A549 (cell line): ENCODE measurements around the gene RAP1GDS1. TPM values are rescaled to one million over a fixed set of nuclear protein-coding genes. Genes with fewer than 3 reads are reported as not detected.

Experiments
- ATAC-seq, 2 experiments: fragments of 200-7000 bp in 1 of 2; fragments of >200 bp in 1 of 2; cut with Nextera tagmentation in 1 of 2; cut with Tn5 transposase in 1 of 2; 3 replicates each; pipeline versions ENCODE4 v1.8.0 to v1.9.1; 2018 to 2020; ENCODE audit warnings: mild to moderate bottlenecking in 1 of 2, moderate library complexity in 1 of 2
- CTCF ChIA-PET: fragments of 300-600 bp; sonication (Branson Sonifier 250); formaldehyde crosslinking; extraction: SDS; loops from one replicate; lab custom pipeline; 2021; ENCODE audit warnings: antibody characterized with exemption, inconsistent platforms; lab: Yijun Ruan, JAX
- POLR2A ChIA-PET: fragments of 350-600 bp; formaldehyde crosslinking; extraction: SDS; loops from one replicate; lab custom pipeline; 2021; ENCODE audit warnings: antibody characterized with exemption, inconsistent platforms; lab: Yijun Ruan, JAX
- DNase-seq, 2 experiments: peaks; one replicate each; pipeline versions ENCODE4 v3.0.0 to v3.0.0-alpha.2; 2011 to 2016; ENCODE audit warnings: low read depth in 1 of 2, low spot score in 1 of 2
- FAIRE-seq: peaks from 2 replicates; lab custom pipeline; 2011; peaks lifted over from hg19 to GRCh38; lab: Jason Lieb, UNC
- H3K27ac ChIP-seq, 2 experiments: fragments of >200 bp; sonication (Bioruptor Twin); formaldehyde crosslinking; 3 replicates each; pipeline ENCODE4 v1.5.1; 2016 to 2017
- H3K4me1 ChIP-seq: fragments of >200 bp; sonication (Bioruptor Twin); formaldehyde crosslinking; 3 replicates; pipeline ENCODE4 v1.6.1; 2016
- H3K4me2 ChIP-seq: fragments of >200 bp; sonication (Bioruptor Twin); formaldehyde crosslinking; 3 replicates; pipeline ENCODE4 v1.6.1; 2016
- H3K4me3 ChIP-seq: fragments of >200 bp; sonication (Bioruptor Twin); formaldehyde crosslinking; 3 replicates; pipeline ENCODE4 v1.5.1; 2016
- H3K9me3 ChIP-seq: fragments of >200 bp; sonication (Bioruptor Twin); formaldehyde crosslinking; 3 replicates; pipeline ENCODE4 v1.6.1; 2016
- BHLHE40 ChIP-seq: IDR thresholded peaks from 2 replicates; pipeline ENCODE4 v1.6.1; 2012; ENCODE audit warnings: low read depth, low read length, inconsistent platforms
- CHD2 ChIP-seq: fragments of 150-350 bp; IDR thresholded peaks from 2 replicates; pipeline ENCODE4 v1.6.1; 2014; ENCODE audit warnings: low read length; ENCODE audit not compliant: partially characterized antibody
- EHMT2 ChIP-seq: fragments of 200-600 bp; sonication (generic); IDR thresholded peaks from 2 replicates; pipeline ENCODE4 v1.6.1; 2016; ENCODE audit warnings: antibody characterized with exemption, low read depth, mild to moderate bottlenecking, moderate library complexity
- EP300 ChIP-seq, 2 experiments: fragments of >200 bp; sonication (Bioruptor Twin); formaldehyde crosslinking; IDR thresholded peaks; 2 replicates in 1 of 2; 3 replicates in 1 of 2; pipeline ENCODE4 v1.6.1; 2016 to 2017
- ESRRA ChIP-seq: fragments of 150-350 bp; IDR thresholded peaks from 2 replicates; pipeline ENCODE4 v1.6.1; 2014; ENCODE audit warnings: mild to moderate bottlenecking, low read length, borderline replicate concordance
- FOSB ChIP-seq: fragments of 250-450 bp; sonication (Bioruptor Pico); IDR thresholded peaks from 2 replicates; pipeline ENCODE4 v1.5.0; 2020; ENCODE audit warnings: mild to moderate bottlenecking, moderate library complexity
- FOXS1 ChIP-seq: fragments of 250-450 bp; sonication (Bioruptor Pico); IDR thresholded peaks from 2 replicates; pipeline ENCODE4 v1.5.0; 2020; ENCODE audit warnings: mild to moderate bottlenecking, moderate library complexity
- KDM5A ChIP-seq: fragments of 200-600 bp; sonication (generic); IDR thresholded peaks from 2 replicates; pipeline ENCODE4 v1.6.1; 2016; ENCODE audit warnings: antibody characterized with exemption, mild to moderate bottlenecking
- NFE2L2 ChIP-seq: fragments of 150-350 bp; conservative IDR thresholded peaks from 2 replicates; pipeline ENCODE4 v1.6.1; 2014; ENCODE audit warnings: low read length
- NR3C1 ChIP-seq: fragments of >200 bp; sonication (Bioruptor Twin); formaldehyde crosslinking; IDR thresholded peaks from 3 replicates; pipeline ENCODE4 v1.6.1; 2017
- RCOR1 ChIP-seq: fragments of 150-350 bp; IDR thresholded peaks from 2 replicates; pipeline ENCODE4 v1.6.1; 2014; ENCODE audit warnings: antibody characterized with exemption, low read length, low read depth
- RFX5 ChIP-seq: fragments of 450-650 bp; IDR thresholded peaks from 2 replicates; pipeline ENCODE4 v1.7.1; 2014; ENCODE audit warnings: antibody characterized with exemption, mild to moderate bottlenecking, moderate library complexity
- SREBF2 ChIP-seq: fragments of 450-650 bp; IDR thresholded peaks from 2 replicates; pipeline ENCODE4 v1.6.1; 2014; ENCODE audit warnings: mild to moderate bottlenecking, moderate library complexity
- TP53 ChIP-seq: fragments of 250-450 bp; sonication (Bioruptor Pico); IDR thresholded peaks from 2 replicates; pipeline ENCODE4 v1.5.0; 2021; ENCODE audit warnings: mild to moderate bottlenecking, moderate library complexity
- WGBS: methylation state at CpG from one replicate; pipeline ENCODE4 v1.1.6; 2017; ENCODE audit errors: missing lambda C conversion rate; 5-methylcytosine and 5-hydroxymethylcytosine counted together
- polyA plus RNA-seq, 4 experiments: library from polyadenylated mRNA; depleted of rRNA in 3 of 4; stranded (reverse); fragments of >200 nt; fragmentation: RNase III in 1 of 4; extraction: RNeasy Plus Mini Kit Qiagen cat#74134 plus additional on column Dnase treatment in 1 of 4; gene quantifications; 2 replicates in 3 of 4; 3 replicates in 1 of 4; pipeline ENCODE4 v1.2.3, GENCODE V29; 2011 to 2017
- TF ChIP-seq, protein P1 (sequence below): fragments of 150-350 bp; IDR thresholded peaks from 2 replicates; pipeline ENCODE4 v1.6.1; 2014; ENCODE audit warnings: low read depth, mild to moderate bottlenecking, low read length
- TF ChIP-seq, protein P2 (sequence below): IDR thresholded peaks from 2 replicates; pipeline ENCODE4 v1.6.1; 2012
- TF ChIP-seq, protein P3 (sequence below): IDR thresholded peaks from 2 replicates; pipeline ENCODE4 v1.6.1; 2012
- TF ChIP-seq, protein P4 (sequence below): fragments of 450-650 bp; IDR thresholded peaks from 2 replicates; pipeline ENCODE4 v1.6.1; 2014; ENCODE audit warnings: antibody characterized with exemption

RAP1GDS1 gene
- polyA plus RNA-seq, 2 of the 4 experiments (the other 2 are of a cell fraction): 29.3 to 31.6 TPM

DNA sequence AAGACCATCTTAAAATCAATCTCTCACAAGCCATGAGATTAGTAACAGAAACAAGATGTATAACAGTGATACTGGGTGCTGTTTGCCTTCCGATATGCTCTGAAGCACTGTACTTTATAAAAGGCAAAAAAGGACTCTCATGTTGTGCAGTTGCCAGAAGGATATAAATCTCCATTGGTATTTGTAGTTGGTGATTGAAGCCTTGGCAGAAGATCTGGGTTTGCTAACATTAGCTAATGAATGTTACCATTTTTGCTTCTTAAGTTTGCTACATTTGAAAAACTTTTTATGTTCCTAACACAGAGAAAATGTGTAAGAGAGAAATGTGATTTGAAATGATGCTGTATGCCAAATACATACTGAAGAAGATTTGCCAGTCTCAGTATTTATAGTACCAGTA is 44.4 kb downstream of the RAP1GDS1 start:
- Histone ChIP-seq H3K4me3 (no peak overlapping the region), H3K9me3 (peaks cover 11% of the 10 kb centered on the region; the same call in 2 of the 3 replicates), H3K27ac (no peak overlapping the region), H3K4me2 (no peak overlapping the region), H3K4me1 (peaks cover 3% of the 10 kb centered on the region; the same call in 1 of the 3 replicates)
- no peak for FAIRE-seq
- WGBS: 92% methylated on average over 1 of the region's 1 CpG
- CTCF ChIA-PET: no interaction called here
- no peak for TF ChIP-seq TP53
- TF ChIP-seq BHLHE40: no peak
- TF ChIP-seq NR3C1: no peak
- TF ChIP-seq, all 56 proteins: peak for 0
- DNase-seq (no peak), ATAC-seq (no peak)
- POLR2A ChIA-PET: no interaction called here

DNA sequence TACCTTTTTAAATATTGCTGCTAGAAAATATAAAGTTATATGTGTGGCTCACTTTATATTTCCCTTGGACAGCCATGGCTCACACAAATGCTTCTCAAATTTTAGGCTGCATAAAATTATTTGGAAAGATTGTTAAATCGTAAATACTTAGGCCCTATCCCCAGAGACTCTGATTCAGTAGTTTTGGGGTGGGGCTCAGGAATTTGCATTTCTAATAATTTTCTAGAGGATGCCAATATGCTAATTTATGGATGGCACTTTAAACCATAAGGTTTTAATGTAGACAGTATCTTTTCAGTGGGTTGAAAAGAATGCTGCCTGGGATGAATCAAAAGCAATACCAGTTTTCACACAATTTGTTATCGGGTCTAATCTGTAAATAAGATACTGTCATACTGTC is 49.7 kb downstream of the RAP1GDS1 start:
- Histone ChIP-seq H3K4me3 (no peak overlapping the region), H3K4me1 (peaks cover 3% of the 10 kb centered on the region; the same call in 1 of the 3 replicates), H3K4me2 (no peak overlapping the region), H3K9me3 (no peaks in the 10 kb centered on the region), H3K27ac (no peak overlapping the region)
- WGBS: 93% methylated on average over 2 of the region's 2 CpGs
- DNase-seq (no peak), FAIRE-seq (no peak), ATAC-seq (no peak)
- ChIA-PET POLR2A (no interaction called here), CTCF (no interaction called here)
- no peak for TF ChIP-seq TP53
- no peak for TF ChIP-seq FOXS1
- no peak for TF ChIP-seq RCOR1
- TF ChIP-seq, protein P1, sequence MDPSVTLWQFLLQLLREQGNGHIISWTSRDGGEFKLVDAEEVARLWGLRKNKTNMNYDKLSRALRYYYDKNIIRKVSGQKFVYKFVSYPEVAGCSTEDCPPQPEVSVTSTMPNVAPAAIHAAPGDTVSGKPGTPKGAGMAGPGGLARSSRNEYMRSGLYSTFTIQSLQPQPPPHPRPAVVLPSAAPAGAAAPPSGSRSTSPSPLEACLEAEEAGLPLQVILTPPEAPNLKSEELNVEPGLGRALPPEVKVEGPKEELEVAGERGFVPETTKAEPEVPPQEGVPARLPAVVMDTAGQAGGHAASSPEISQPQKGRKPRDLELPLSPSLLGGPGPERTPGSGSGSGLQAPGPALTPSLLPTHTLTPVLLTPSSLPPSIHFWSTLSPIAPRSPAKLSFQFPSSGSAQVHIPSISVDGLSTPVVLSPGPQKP: no peak
- TF ChIP-seq, protein P2, sequence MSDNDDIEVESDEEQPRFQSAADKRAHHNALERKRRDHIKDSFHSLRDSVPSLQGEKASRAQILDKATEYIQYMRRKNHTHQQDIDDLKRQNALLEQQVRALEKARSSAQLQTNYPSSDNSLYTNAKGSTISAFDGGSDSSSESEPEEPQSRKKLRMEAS: no peak
- no peak for TF ChIP-seq RFX5
- TF ChIP-seq, protein P3, sequence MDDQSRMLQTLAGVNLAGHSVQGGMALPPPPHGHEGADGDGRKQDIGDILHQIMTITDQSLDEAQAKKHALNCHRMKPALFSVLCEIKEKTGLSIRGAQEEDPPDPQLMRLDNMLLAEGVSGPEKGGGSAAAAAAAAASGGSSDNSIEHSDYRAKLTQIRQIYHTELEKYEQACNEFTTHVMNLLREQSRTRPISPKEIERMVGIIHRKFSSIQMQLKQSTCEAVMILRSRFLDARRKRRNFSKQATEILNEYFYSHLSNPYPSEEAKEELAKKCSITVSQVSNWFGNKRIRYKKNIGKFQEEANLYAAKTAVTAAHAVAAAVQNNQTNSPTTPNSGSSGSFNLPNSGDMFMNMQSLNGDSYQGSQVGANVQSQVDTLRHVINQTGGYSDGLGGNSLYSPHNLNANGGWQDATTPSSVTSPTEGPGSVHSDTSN: no peak
- TF ChIP-seq EP300 (IDR thresholded peaks at IDR 0.05): no peak

DNA sequence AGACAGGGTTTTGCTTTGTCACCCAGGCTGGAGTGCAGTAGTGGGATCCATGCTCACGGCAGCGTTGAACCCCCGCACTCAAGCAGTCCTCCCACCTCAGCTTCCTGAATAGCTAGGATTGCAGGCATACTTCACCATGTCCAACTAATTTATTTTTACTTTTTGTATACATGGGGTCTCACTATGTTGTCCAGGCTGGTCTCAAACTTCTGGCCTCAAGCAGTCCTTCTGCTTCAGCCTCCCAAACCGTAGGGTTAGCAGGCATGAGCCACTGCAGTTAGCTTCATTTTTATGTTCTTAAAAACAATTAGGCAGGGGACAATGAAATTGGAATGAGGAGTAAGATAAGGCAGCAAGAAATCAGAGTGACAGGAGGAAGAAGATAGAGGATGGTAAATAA is 50.5 kb downstream of the RAP1GDS1 start:
- POLR2A ChIA-PET: no interaction called here
- Histone ChIP-seq H3K9me3 (no peaks in the 10 kb centered on the region), H3K27ac (no peak overlapping the region)
- 97% methylated on average over 4 of the region's 4 CpGs for WGBS
- TF ChIP-seq ESRRA (no peak), FOXS1 (no peak), CHD2 (no peak), EHMT2 (no peak), NR3C1 (no peak), SREBF2 (no peak), FOSB (CRISPR knock-in tag) (no peak), NFE2L2 (no peak), KDM5A (no peak)
- TF ChIP-seq, protein P4, sequence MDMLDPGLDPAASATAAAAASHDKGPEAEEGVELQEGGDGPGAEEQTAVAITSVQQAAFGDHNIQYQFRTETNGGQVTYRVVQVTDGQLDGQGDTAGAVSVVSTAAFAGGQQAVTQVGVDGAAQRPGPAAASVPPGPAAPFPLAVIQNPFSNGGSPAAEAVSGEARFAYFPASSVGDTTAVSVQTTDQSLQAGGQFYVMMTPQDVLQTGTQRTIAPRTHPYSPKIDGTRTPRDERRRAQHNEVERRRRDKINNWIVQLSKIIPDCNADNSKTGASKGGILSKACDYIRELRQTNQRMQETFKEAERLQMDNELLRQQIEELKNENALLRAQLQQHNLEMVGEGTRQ: no peak
- TF ChIP-seq, protein P3: no peak
- TF ChIP-seq, all 56 proteins: peak for 0
- FAIRE-seq (no peak), ATAC-seq (no peak), DNase-seq (no peak)
- H3K4me2 ChIP-seq: no peak overlapping the region
- CTCF ChIA-PET: no interaction called here
- no peak overlapping the region for H3K4me3 ChIP-seq
- peaks cover 3% of the 10 kb centered on the region; the same call in 1 of the 3 replicates for H3K4me1 ChIP-seq
